HCT116 (cell line): ENCODE data around the gene ACADVL. TPM values are rescaled to one million over a fixed set of nuclear protein-coding genes. Genes with fewer than 3 reads are reported as not detected.
A peak's percentile ranks its signal among the peaks of the same experiment; 100 is the strongest.

Experiments
- CBX3 ChIP-seq: IDR thresholded peaks from 2 replicates; pipeline ENCODE4 v1.6.1; 2012; ENCODE audit warnings: low read depth
- CEBPB ChIP-seq: IDR thresholded peaks from 2 replicates; pipeline ENCODE4 v1.6.1; 2012; ENCODE audit warnings: low read depth
- EGR1 ChIP-seq: IDR thresholded peaks from 2 replicates; pipeline ENCODE4 v1.6.1; 2012; ENCODE audit warnings: low read depth
- EZH2phosphoT487 ChIP-seq: fragments of 200-600 bp; IDR thresholded peaks from 2 replicates; pipeline ENCODE4 v1.6.1; 2018; ENCODE audit warnings: antibody characterized with exemption, borderline replicate concordance
- FOSL1 ChIP-seq: IDR thresholded peaks from 2 replicates; pipeline ENCODE4 v1.6.1; 2012; ENCODE audit warnings: low read depth
- JUND ChIP-seq: IDR thresholded peaks from 2 replicates; pipeline ENCODE4 v1.6.1; 2012
- POLR2AphosphoS5 ChIP-seq: IDR thresholded peaks from 2 replicates; pipeline ENCODE4 v1.6.1; 2011; ENCODE audit warnings: mild to moderate bottlenecking, low read depth, low read length, moderate library complexity
- RAD21 ChIP-seq: IDR thresholded peaks from 2 replicates; pipeline ENCODE4 v1.6.1; 2012; ENCODE audit warnings: low read depth, mild to moderate bottlenecking
- REST ChIP-seq: IDR thresholded peaks from 2 replicates; pipeline ENCODE4 v1.6.1; 2012; ENCODE audit warnings: low read depth
- YY1 ChIP-seq: IDR thresholded peaks from 2 replicates; pipeline ENCODE4 v1.6.1; 2011; ENCODE audit warnings: low read length, low read depth, moderate library complexity, mild to moderate bottlenecking; ENCODE audit not compliant: insufficient replicate concordance; ENCODE audit errors: extremely low read depth
- total RNA-seq: library from RNA; stranded (reverse); gene quantifications from one replicate; pipeline ENCODE4 v1.2.1, GENCODE V29; 2021; ENCODE audit not compliant: unreplicated experiment
- TF ChIP-seq, protein P1 (sequence below): IDR thresholded peaks from 2 replicates; pipeline ENCODE4 v1.6.1; 2012
- TF ChIP-seq, protein P2 (sequence below): IDR thresholded peaks from 2 replicates; pipeline ENCODE4 v1.6.1; 2012

Gene ACADVL
- total RNA-seq, 1 experiment from 2014 or later: 554 TPM

- TF ChIP-seq REST (no peak), EGR1 (peak; percentile 85), YY1 (no peak), RAD21 (peak; percentile 45), EZH2phosphoT487 (no peak), CEBPB (no peak), JUND (no peak), CBX3 (no peak), FOSL1 (no peak), POLR2AphosphoS5 (no peak)
- TF ChIP-seq, protein P1, sequence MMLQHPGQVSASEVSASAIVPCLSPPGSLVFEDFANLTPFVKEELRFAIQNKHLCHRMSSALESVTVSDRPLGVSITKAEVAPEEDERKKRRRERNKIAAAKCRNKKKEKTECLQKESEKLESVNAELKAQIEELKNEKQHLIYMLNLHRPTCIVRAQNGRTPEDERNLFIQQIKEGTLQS: no peak
- TF ChIP-seq, protein P2, sequence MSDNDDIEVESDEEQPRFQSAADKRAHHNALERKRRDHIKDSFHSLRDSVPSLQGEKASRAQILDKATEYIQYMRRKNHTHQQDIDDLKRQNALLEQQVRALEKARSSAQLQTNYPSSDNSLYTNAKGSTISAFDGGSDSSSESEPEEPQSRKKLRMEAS: no peak
Measured at GRCh38 chr17:7214300-7215135, 5.2 kb upstream of the ACADVL start (continued).
